B cell (primary cell): Measurements from ENCODE around the gene NLRC5. TPM values are rescaled to one million over a fixed set of nuclear protein-coding genes. Genes with fewer than 3 reads are reported as not detected.
A peak's percentile ranks its signal among the peaks of the same experiment; 100 is the strongest.

ENCODE experiments used
- ATAC-seq: fragments of 200-7000 bp; cut with Tn5 transposase; one replicate; pipeline ENCODE4 v1.10.0; 2021; ENCODE audit warnings: low read depth, mild to moderate bottlenecking, moderate number of reproducible peaks, moderate library complexity
- CTCF ChIA-PET: fragments of 350-600 bp; sonication (Branson Sonifier 250); formaldehyde crosslinking; loops from one replicate; lab custom pipeline; 2021; ENCODE audit warnings: antibody characterized with exemption, inconsistent platforms; lab: Charles Lee
- POLR2A ChIA-PET: fragments of 350-600 bp; sonication (Branson Sonifier 250); formaldehyde crosslinking; loops from one replicate; lab custom pipeline; 2021; ENCODE audit warnings: antibody characterized with exemption; lab: Charles Lee
- DNase-seq: peaks from one replicate; pipeline ENCODE4 v3.0.0; 2013
- H2AFZ ChIP-seq: 2 replicates; pipeline ENCODE4 v1.6.1; 2012; ENCODE audit warnings: mild to moderate bottlenecking, low read depth, low read length; ENCODE audit not compliant: insufficient read depth, poor library complexity, severe bottlenecking
- H3K27ac ChIP-seq, 2 donors: 1 replicate in 1 of 2; 2 replicates in 1 of 2; pipeline ENCODE4 v1.5.1; 2012 to 2013; ENCODE audit warnings: low read length in 2 of 2, mild to moderate bottlenecking in 2 of 2, moderate library complexity in 1 of 2
- H3K27me3 ChIP-seq, 4 experiments: fragments of 200-600 bp in 1 of 4; sonication (generic) in 1 of 4; replicated peaks in 1 of 4; 1 replicate in 2 of 4; 2 replicates in 2 of 4; pipeline versions ENCODE4 v1.6.1 to v1.7.0; 2013 to 2016; ENCODE audit warnings: low read length in 3 of 4, mild to moderate bottlenecking in 2 of 4, mixed read lengths in 1 of 4, moderate library complexity in 1 of 4; ENCODE audit not compliant: insufficient read depth in 4 of 4, control insufficient read depth in 3 of 4; ENCODE audit errors: control extremely low read depth in 1 of 4
- H3K36me3 ChIP-seq, 2 experiments: replicated peaks in 1 of 2; 1 replicate in 1 of 2; 2 replicates in 1 of 2; pipeline versions ENCODE4 v1.6.1 to v1.7.1; 2013; ENCODE audit warnings: low read length in 1 of 2; ENCODE audit not compliant: insufficient read depth in 2 of 2, control insufficient read depth in 1 of 2; ENCODE audit errors: control extremely low read depth in 1 of 2, extremely low read depth in 1 of 2
- H3K4me1 ChIP-seq, 2 donors: fragments of 200-600 bp in 1 of 2; sonication (generic) in 1 of 2; 1 replicate in 1 of 2; 2 replicates in 1 of 2; pipeline versions ENCODE4 v1.5.1 to v1.6.1; 2013 to 2017; ENCODE audit warnings: low read length in 2 of 2; ENCODE audit not compliant: control insufficient read depth in 2 of 2, insufficient read depth in 2 of 2
- H3K4me2 ChIP-seq: replicated peaks from 2 replicates; pipeline ENCODE3; 2012; ENCODE audit warnings: mild to moderate bottlenecking, low read depth, low read length; ENCODE audit not compliant: poor library complexity, severe bottlenecking
- H3K4me3 ChIP-seq, 5 experiments: fragments of 200-600 bp in 1 of 5; sonication (generic) in 1 of 5; 1 replicate in 3 of 5; 2 replicates in 2 of 5; pipeline versions ENCODE4 v1.5.1 to v1.7.0; 2011 to 2016; ENCODE audit warnings: low read length in 4 of 5, mild to moderate bottlenecking in 4 of 5, low read depth in 2 of 5, control low read depth in 1 of 5, moderate library complexity in 1 of 5; ENCODE audit not compliant: insufficient read depth in 1 of 5; ENCODE audit errors: control extremely low read depth in 1 of 5, extremely low read depth in 1 of 5
- H3K79me2 ChIP-seq: fragments of 200-600 bp; sonication (generic); one replicate; pipeline ENCODE4 v1.6.0; 2016; ENCODE audit warnings: low read length; ENCODE audit not compliant: control insufficient read depth, insufficient read depth
- H3K9ac ChIP-seq: fragments of 200-600 bp; sonication (generic); 2 replicates; pipeline ENCODE4 v1.6.1; 2017; ENCODE audit warnings: mild to moderate bottlenecking, low read length, moderate library complexity
- H3K9me3 ChIP-seq, 3 donors: one replicate each; pipeline versions ENCODE4 v1.6.1 to v1.7.1; 2013; ENCODE audit warnings: low read length in 2 of 3; ENCODE audit not compliant: control insufficient read depth in 2 of 3, insufficient read depth in 1 of 3; ENCODE audit errors: control extremely low read depth in 1 of 3
- H4K20me1 ChIP-seq: 2 replicates; pipeline ENCODE4 v1.6.0; 2012; ENCODE audit warnings: mild to moderate bottlenecking, low read length; ENCODE audit not compliant: insufficient read depth, control insufficient read depth, poor library complexity, severe bottlenecking
- H3K27ac Mint-ChIP-seq: one replicate; pipeline ENCODE4 v1.8.0; 2021; ENCODE audit warnings: mixed read lengths
- H3K27me3 Mint-ChIP-seq: one replicate; pipeline ENCODE4 v1.8.0; 2021; ENCODE audit warnings: mixed read lengths
- H3K4me1 Mint-ChIP-seq: one replicate; pipeline ENCODE4 v1.8.0; 2021; ENCODE audit warnings: mixed read lengths
- H3K4me3 Mint-ChIP-seq: one replicate; pipeline ENCODE4 v1.8.0; 2021; ENCODE audit warnings: mixed read lengths
- H3K9me3 Mint-ChIP-seq: one replicate; pipeline ENCODE4 v1.8.0; 2022; ENCODE audit warnings: mixed read lengths; ENCODE audit not compliant: insufficient read depth
- CTCF ChIP-seq: fragments of 200-600 bp; IDR thresholded peaks from one replicate; pipeline ENCODE4 v1.8.0; 2022; ENCODE audit warnings: antibody characterized with exemption, mild to moderate bottlenecking
- EZH2 ChIP-seq: IDR thresholded peaks from 2 replicates; pipeline ENCODE4 v1.6.1; 2012; ENCODE audit warnings: borderline replicate concordance, low read depth, mild to moderate bottlenecking, moderate library complexity, low read length; ENCODE audit not compliant: insufficient read depth, poor library complexity, severe bottlenecking
- WGBS: methylation state at CpG from one replicate; pipeline ENCODE4 v1.1.5; 2013; ENCODE audit warnings: missing lambda C conversion rate; ENCODE audit not compliant: insufficient coverage; 5-methylcytosine and 5-hydroxymethylcytosine counted together
- intact Hi-C: fragments of 100-400 bp; cut with micrococcal nuclease; formaldehyde crosslinking; loops from one replicate; pipeline ENCODE4 v1.10.0; 2022
- polyA plus RNA-seq: library from polyadenylated mRNA; depleted of rRNA; stranded (reverse); fragments of >200 nt; gene quantifications from 2 replicates; pipeline ENCODE4 v1.2.3, GENCODE V29; 2012
- total RNA-seq, 2 donors: library from RNA; stranded (reverse); fragments of 120-200 nt in 1 of 2; gene quantifications; 1 replicate in 1 of 2; 2 replicates in 1 of 2; pipeline versions ENCODE4 v1.2.3 to v1.2.4, GENCODE V29; 2013 to 2022

NLRC5 gene
- total and polyA plus RNA-seq, 2 donors (not counting 1 experiment from before 2014, with no cell fraction given), result 349 to 510 TPM

GRCh38 chr16:57043248-57043647, 53.9 kb downstream of the NLRC5 start:
- ChIA-PET CTCF (interaction anchor here (2.7 to 7.4 kb wide), 2 partner anchors 79 to 92 kb away, joined by 12 to 105 read pairs; partner anchors contain the start of gene CETP), POLR2A (interaction anchor here (4.0 kb wide), 1 partner anchor 54 kb away, joined by 20 read pairs; the partner anchor contains the start of gene NLRC5)
- TF ChIP-seq CTCF, result no peak
- TF ChIP-seq EZH2, result no peak
- ATAC-seq (no peak), DNase-seq (no peak)
- intact Hi-C loops, result loop anchor here (2.0 kb wide), 2 partner anchors 40 to 434 kb away; partner anchors contain the start of gene MT2A
- peaks cover 0 to 48% of the 10 kb centered on the region in 2 experiments for H3K36me3 ChIP-seq
- H3K27ac ChIP-seq, result peak overlapping the region; percentile 82 to 86
- H2AFZ ChIP-seq, result no peak overlapping the region
- Mint-ChIP-seq H3K4me3 (peak overlapping the region; percentile 84), H3K27ac (peak overlapping the region; percentile 96), H3K4me1 (peaks cover 83% of the 10 kb centered on the region), H3K27me3 (no peaks in the 10 kb centered on the region), H3K9me3 (no peaks in the 10 kb centered on the region)
- H3K9ac ChIP-seq, result peak overlapping the region; percentile 52
- peaks cover 76 to 95% of the 10 kb centered on the region in 2 donors for H3K4me1 ChIP-seq
- H3K79me2 ChIP-seq, result peaks cover 4% of the 10 kb centered on the region
- peak overlapping the region; percentile 86 for H3K4me2 ChIP-seq
- H3K27me3 ChIP-seq, result no peaks in the 10 kb centered on the region
- WGBS, result 29% methylated on average over 2 of the region's 9 CpGs
- peaks cover 0 to 11% (median 0%) of the 10 kb centered on the region in 3 donors for H3K9me3 ChIP-seq
- H4K20me1 ChIP-seq, result no peaks in the 10 kb centered on the region
- H3K4me3 ChIP-seq, result no peak overlapping the region
